HEK293 (cell line): ENCODE results near the gene COA3.
A peak's percentile ranks its signal among the peaks of the same experiment; 100 is the strongest.

Experiments used
- AEBP2 ChIP-seq: fragments of 450-650 bp; formaldehyde crosslinking; IDR thresholded peaks from 2 replicates; pipeline ENCODE4 v1.5.1; 2016; ENCODE audit warnings: missing biosample characterization, missing genetic modification characterization, borderline replicate concordance
- BCL11A ChIP-seq: fragments of 450-650 bp; formaldehyde crosslinking; IDR thresholded peaks from 2 replicates; pipeline ENCODE4 v1.5.1; 2016; ENCODE audit warnings: low read depth, missing biosample characterization, missing genetic modification characterization
- FEZF1 ChIP-seq: fragments of 450-650 bp; formaldehyde crosslinking; IDR thresholded peaks from 2 replicates; pipeline ENCODE4 v1.5.1; 2016; ENCODE audit warnings: missing biosample characterization, missing genetic modification characterization
- HOXD13 ChIP-seq: sonication (generic); formaldehyde crosslinking; IDR thresholded peaks from 2 replicates; pipeline ENCODE4 v1.8.0; 2022; ENCODE audit warnings: missing genetic modification reagents, borderline replicate concordance
- KLF16 ChIP-seq: fragments of 450-650 bp; formaldehyde crosslinking; IDR thresholded peaks from 2 replicates; pipeline ENCODE4 v1.5.1; 2017; ENCODE audit warnings: missing biosample characterization, missing genetic modification characterization
- MEIS1 ChIP-seq: sonication (generic); formaldehyde crosslinking; IDR thresholded peaks from 2 replicates; pipeline ENCODE4 v1.8.1; 2022; ENCODE audit warnings: missing genetic modification reagents, mild to moderate bottlenecking, borderline replicate concordance
- OSR2 ChIP-seq: fragments of 450-650 bp; formaldehyde crosslinking; IDR thresholded peaks from 2 replicates; pipeline ENCODE4 v1.5.1; 2016; ENCODE audit warnings: missing biosample characterization, missing genetic modification characterization
- OVOL3 ChIP-seq: fragments of 450-650 bp; formaldehyde crosslinking; IDR thresholded peaks from 2 replicates; pipeline ENCODE4 v1.5.1; 2016; ENCODE audit warnings: missing biosample characterization, missing genetic modification characterization
- PRDM10 ChIP-seq: fragments of 450-650 bp; formaldehyde crosslinking; IDR thresholded peaks from 2 replicates; pipeline ENCODE4 v1.5.1; 2016; ENCODE audit warnings: missing biosample characterization, missing genetic modification characterization
- REST ChIP-seq: fragments of 450-650 bp; formaldehyde crosslinking; IDR thresholded peaks from 2 replicates; pipeline ENCODE4 v1.5.1; 2016; ENCODE audit warnings: missing biosample characterization, missing genetic modification characterization
- SALL2 ChIP-seq: fragments of 450-650 bp; formaldehyde crosslinking; IDR thresholded peaks from 2 replicates; pipeline ENCODE4 v1.5.0; 2017; ENCODE audit warnings: missing biosample characterization, mild to moderate bottlenecking, missing genetic modification characterization, borderline replicate concordance
- SP2 ChIP-seq: fragments of 450-650 bp; formaldehyde crosslinking; IDR thresholded peaks from 2 replicates; pipeline ENCODE4 v1.5.1; 2016; ENCODE audit warnings: missing biosample characterization, missing genetic modification characterization
- SP3 ChIP-seq: fragments of 450-650 bp; formaldehyde crosslinking; IDR thresholded peaks from 2 replicates; pipeline ENCODE4 v1.5.1; 2016; ENCODE audit warnings: missing biosample characterization, missing genetic modification characterization
- TCF7L2 ChIP-seq: IDR thresholded peaks from 2 replicates; pipeline ENCODE4 v1.6.1; 2011; ENCODE audit warnings: low read depth, mild to moderate bottlenecking, inconsistent platforms, low read length, moderate library complexity, borderline replicate concordance
- ZFP69B ChIP-seq: fragments of 450-650 bp; formaldehyde crosslinking; IDR thresholded peaks from 2 replicates; pipeline ENCODE4 v1.5.1; 2016; ENCODE audit warnings: missing biosample characterization, missing genetic modification characterization
- ZNF114 ChIP-seq: fragments of 450-650 bp; formaldehyde crosslinking; IDR thresholded peaks from 2 replicates; pipeline ENCODE4 v1.5.0; 2017; ENCODE audit warnings: missing biosample characterization, missing genetic modification characterization
- ZNF121 ChIP-seq: fragments of 450-650 bp; formaldehyde crosslinking; IDR thresholded peaks from 2 replicates; pipeline ENCODE4 v1.5.1; 2016; ENCODE audit warnings: missing biosample characterization, missing genetic modification characterization
- ZNF16 ChIP-seq: fragments of 450-650 bp; formaldehyde crosslinking; IDR thresholded peaks from 2 replicates; pipeline ENCODE4 v1.5.1; 2016; ENCODE audit warnings: low read depth, missing biosample characterization, missing genetic modification characterization
- ZNF23 ChIP-seq: fragments of 450-650 bp; formaldehyde crosslinking; IDR thresholded peaks from 2 replicates; pipeline ENCODE4 v1.5.1; 2016; ENCODE audit warnings: missing biosample characterization, missing genetic modification characterization, borderline replicate concordance
- ZNF26 ChIP-seq: fragments of 450-650 bp; formaldehyde crosslinking; IDR thresholded peaks from 2 replicates; pipeline ENCODE4 v1.5.1; 2016; ENCODE audit warnings: missing biosample characterization, missing genetic modification characterization
- ZNF324 ChIP-seq: fragments of 450-650 bp; formaldehyde crosslinking; IDR thresholded peaks from 2 replicates; pipeline ENCODE4 v1.5.1; 2016; ENCODE audit warnings: missing biosample characterization, missing genetic modification characterization
- ZNF341 ChIP-seq: fragments of 450-650 bp; formaldehyde crosslinking; IDR thresholded peaks from 2 replicates; pipeline ENCODE4; 2016; ENCODE audit warnings: low read depth, missing biosample characterization, missing genetic modification characterization
- ZNF391 ChIP-seq: fragments of 450-650 bp; formaldehyde crosslinking; IDR thresholded peaks from 2 replicates; pipeline ENCODE4 v1.5.1; 2016; ENCODE audit warnings: low read depth, missing biosample characterization, missing genetic modification characterization, borderline replicate concordance
- ZNF501 ChIP-seq: fragments of 450-650 bp; formaldehyde crosslinking; IDR thresholded peaks from 2 replicates; pipeline ENCODE4 v1.5.1; 2016; ENCODE audit warnings: missing biosample characterization, missing genetic modification characterization
- ZNF558 ChIP-seq: fragments of 450-650 bp; formaldehyde crosslinking; IDR thresholded peaks from 2 replicates; pipeline ENCODE4 v1.5.1; 2016; ENCODE audit warnings: missing biosample characterization, missing genetic modification characterization
- ZNF600 ChIP-seq: fragments of 450-650 bp; formaldehyde crosslinking; IDR thresholded peaks from 2 replicates; pipeline ENCODE4 v1.5.1; 2016; ENCODE audit warnings: missing biosample characterization, missing genetic modification characterization
- ZNF629 ChIP-seq: fragments of 450-650 bp; formaldehyde crosslinking; IDR thresholded peaks from 2 replicates; pipeline ENCODE4 v1.5.1; 2017; ENCODE audit warnings: missing biosample characterization, missing genetic modification characterization
- ZNF776 ChIP-seq: fragments of 450-650 bp; formaldehyde crosslinking; IDR thresholded peaks from 2 replicates; pipeline ENCODE4 v1.5.0; 2017; ENCODE audit warnings: missing biosample characterization, missing genetic modification characterization, borderline replicate concordance
- ZNF791 ChIP-seq: fragments of 450-650 bp; formaldehyde crosslinking; IDR thresholded peaks from 2 replicates; pipeline ENCODE4 v1.5.1; 2016; ENCODE audit warnings: missing biosample characterization, missing genetic modification characterization
- ZNF843 ChIP-seq: fragments of 450-650 bp; formaldehyde crosslinking; IDR thresholded peaks from 2 replicates; pipeline ENCODE4 v1.5.1; 2016; ENCODE audit warnings: missing biosample characterization, missing genetic modification characterization
- ZSCAN16 ChIP-seq: fragments of 450-650 bp; formaldehyde crosslinking; IDR thresholded peaks from 2 replicates; pipeline ENCODE4 v1.5.1; 2016; ENCODE audit warnings: missing biosample characterization, missing genetic modification characterization

Gene COA3

GRCh38 chr17:42814633-42815399, 16.3 kb upstream of the COA3 start (continued):
- TF ChIP-seq ZNF16 (tag by site-specific recombination) (no peak), MEIS1 (CRISPR knock-in tag) (no peak), TCF7L2 (no peak), SP3 (tag by site-specific recombination) (no peak), SALL2 (tag by site-specific recombination) (no peak), ZNF23 (tag by site-specific recombination) (no peak), SP2 (tag by site-specific recombination) (no peak), REST (no peak), ZNF791 (tag by site-specific recombination) (no peak), AEBP2 (tag by site-specific recombination) (no peak), ZNF843 (no peak), ZNF391 (tag by site-specific recombination) (no peak), FEZF1 (tag by site-specific recombination) (peak; percentile 44; the same call in 1 of the 2 replicates), KLF16 (tag by site-specific recombination) (no peak), ZNF600 (tag by site-specific recombination) (no peak), ZSCAN16 (tag by site-specific recombination) (no peak), ZNF341 (tag by site-specific recombination) (no peak), OSR2 (tag by site-specific recombination) (no peak), OVOL3 (no peak), PRDM10 (tag by site-specific recombination) (peak; percentile 38), ZNF26 (no peak), HOXD13 (no peak), ZNF121 (no peak), ZNF324 (tag by site-specific recombination) (no peak), ZNF558 (tag by site-specific recombination) (no peak), ZFP69B (tag by site-specific recombination) (no peak), ZNF776 (tag by site-specific recombination) (no peak), BCL11A (tag by site-specific recombination) (no peak), ZNF114 (tag by site-specific recombination) (no peak), ZNF629 (tag by site-specific recombination) (peak; percentile 73), ZNF501 (no peak)
